Astrocyte (in vitro differentiated cells and primary cell): ENCODE data around the gene CACNA1D. TPM values are rescaled to one million over a fixed set of nuclear protein-coding genes. Genes with fewer than 3 reads are reported as not detected.
A peak's percentile ranks its signal among the peaks of the same experiment; 100 is the strongest.

Experiments
- DNase-seq: peaks from one replicate; pipeline ENCODE4 v3.0.0-alpha.2; 2010; ENCODE audit warnings: low read depth
- FAIRE-seq: peaks from 2 replicates; lab custom pipeline; 2011; peaks lifted over from hg19 to GRCh38; lab: Jason Lieb, UNC
- H2AFZ ChIP-seq: 2 replicates; pipeline ENCODE4 v1.6.0; 2012; ENCODE audit warnings: low read depth, low read length, inconsistent platforms
- H3K27ac ChIP-seq: 2 replicates; pipeline ENCODE4 v1.5.1; 2011; ENCODE audit warnings: low read depth, low read length, inconsistent platforms
- H3K27me3 ChIP-seq: 2 replicates; pipeline ENCODE4 v1.6.0; 2011; ENCODE audit warnings: low read length, inconsistent platforms; ENCODE audit not compliant: insufficient read depth
- H3K36me3 ChIP-seq: 2 replicates; pipeline ENCODE4 v1.5.1; 2011; ENCODE audit warnings: low read length, inconsistent platforms; ENCODE audit not compliant: insufficient read depth
- H3K4me1 ChIP-seq: 2 replicates; pipeline ENCODE4 v1.5.1; 2011; ENCODE audit warnings: low read length, inconsistent platforms; ENCODE audit not compliant: insufficient read depth
- H3K4me2 ChIP-seq: 2 replicates; pipeline ENCODE4 v1.6.0; 2012; ENCODE audit warnings: low read length, inconsistent platforms
- H3K4me3 ChIP-seq: 2 replicates; pipeline ENCODE4 v1.5.1; 2011; ENCODE audit warnings: low read depth, mild to moderate bottlenecking, low read length, inconsistent platforms; ENCODE audit not compliant: insufficient read depth
- H3K79me2 ChIP-seq: 2 replicates; pipeline ENCODE4 v1.6.0; 2012; ENCODE audit warnings: mild to moderate bottlenecking, low read length, inconsistent platforms; ENCODE audit not compliant: insufficient read depth
- H3K9ac ChIP-seq: 2 replicates; pipeline ENCODE4 v1.6.0; 2012; ENCODE audit warnings: mild to moderate bottlenecking, low read length, inconsistent platforms
- H3K9me3 ChIP-seq: 2 replicates; pipeline ENCODE4 v1.5.1; 2012; ENCODE audit warnings: low read depth, mild to moderate bottlenecking, low read length, inconsistent platforms; ENCODE audit not compliant: insufficient read depth
- H4K20me1 ChIP-seq: 2 replicates; pipeline ENCODE4 v1.6.0; 2012; ENCODE audit warnings: low read length, inconsistent platforms; ENCODE audit not compliant: insufficient read depth
- H3K27ac Mint-ChIP-seq: one replicate; pipeline ENCODE4 v1.8.0; 2021; ENCODE audit warnings: mild to moderate bottlenecking, mixed read lengths; ENCODE audit not compliant: unreplicated experiment
- H3K27me3 Mint-ChIP-seq: one replicate; pipeline ENCODE4 v1.8.0; 2021; ENCODE audit warnings: low read depth, mixed read lengths; ENCODE audit not compliant: unreplicated experiment
- H3K36me3 Mint-ChIP-seq: one replicate; pipeline ENCODE4 v1.8.0; 2021; ENCODE audit warnings: low read depth, mixed read lengths; ENCODE audit not compliant: unreplicated experiment
- H3K4me1 Mint-ChIP-seq: one replicate; pipeline ENCODE4 v1.8.0; 2021; ENCODE audit warnings: low read depth, mixed read lengths; ENCODE audit not compliant: unreplicated experiment
- H3K4me3 Mint-ChIP-seq: one replicate; pipeline ENCODE4 v1.8.0; 2021; ENCODE audit warnings: mild to moderate bottlenecking, moderate library complexity, mixed read lengths; ENCODE audit not compliant: unreplicated experiment
- H3K9me3 Mint-ChIP-seq: one replicate; pipeline ENCODE4 v1.8.0; 2021; ENCODE audit warnings: mild to moderate bottlenecking, mixed read lengths; ENCODE audit not compliant: unreplicated experiment
- EZH2 ChIP-seq: IDR thresholded peaks from 2 replicates; pipeline ENCODE4 v1.6.1; 2012; ENCODE audit warnings: mild to moderate bottlenecking, low read length, inconsistent platforms; ENCODE audit not compliant: insufficient read depth
- total RNA-seq: library from RNA; stranded (reverse); gene quantifications from 2 replicates; pipeline ENCODE4 v1.2.1, GENCODE V29; 2021
- TF ChIP-seq, protein P1 (sequence below): IDR thresholded peaks from 2 replicates; pipeline ENCODE4 v1.5.1; 2011; ENCODE audit warnings: low read depth, mild to moderate bottlenecking, inconsistent platforms, low read length, moderate library complexity; ENCODE audit not compliant: insufficient read depth

Gene CACNA1D
- total RNA-seq, 1 donor from 2014 or later, result 0.41 TPM

DNA sequence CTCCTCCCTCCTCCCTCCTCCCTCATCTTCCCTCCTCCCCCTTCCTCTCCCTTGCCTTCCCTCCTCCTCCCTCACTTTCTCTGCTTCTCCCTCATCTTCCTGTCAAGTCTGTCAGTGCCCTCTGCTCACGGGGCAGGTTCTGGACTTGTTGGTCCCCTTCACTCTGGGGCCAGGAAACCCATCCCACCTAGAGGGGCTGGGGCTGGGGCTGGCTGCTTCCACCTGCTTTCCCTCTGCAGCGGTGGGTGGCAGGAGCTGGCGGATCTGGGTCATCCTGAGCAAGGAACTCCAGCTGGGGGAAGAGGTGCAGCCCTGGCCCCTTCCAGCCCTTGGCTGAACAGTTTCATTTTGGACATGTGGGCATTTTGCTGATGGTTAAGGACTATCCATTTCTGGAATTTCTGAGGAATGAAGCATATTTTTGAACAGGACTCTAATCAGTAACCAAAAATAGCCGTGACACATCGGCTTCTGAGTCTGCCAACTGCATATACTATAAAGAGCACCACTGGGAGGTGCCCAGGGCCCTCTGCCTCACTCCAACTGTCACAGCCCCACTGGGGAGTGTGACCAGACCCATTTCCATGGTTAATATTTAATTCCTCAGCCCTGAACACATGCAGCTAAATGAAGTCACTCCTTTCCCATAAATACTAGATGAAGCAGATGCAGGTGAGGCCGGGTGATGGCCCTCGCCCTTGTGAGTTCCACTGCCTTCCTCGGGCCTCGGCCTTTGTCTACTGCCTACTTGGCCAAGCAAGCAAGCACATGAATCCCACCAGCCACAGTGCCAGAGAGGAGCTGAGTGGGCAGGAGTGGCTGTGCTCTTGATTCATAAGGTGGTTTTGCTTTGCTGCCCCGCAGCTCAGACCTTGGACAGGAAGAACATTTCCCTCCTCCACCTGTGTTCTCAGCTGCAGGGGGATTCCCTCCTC lies 312.0 kb downstream of the CACNA1D start:
- H3K9ac ChIP-seq, result peak overlapping the region; percentile 16
- no peaks in the 10 kb centered on the region for H3K36me3 ChIP-seq
- peak overlapping the region; percentile 50 for H3K27ac ChIP-seq
- peaks cover 22% of the 10 kb centered on the region for H3K4me1 ChIP-seq
- DNase-seq (peak; percentile 83), FAIRE-seq (peak; percentile 73)
- no peaks in the 10 kb centered on the region for H4K20me1 ChIP-seq
- peaks cover 25% of the 10 kb centered on the region for H3K4me1 Mint-ChIP-seq
- H3K4me3 ChIP-seq, result no peak overlapping the region
- no peaks in the 10 kb centered on the region for H3K9me3 Mint-ChIP-seq
- no peaks in the 10 kb centered on the region for H3K79me2 ChIP-seq
- H3K27me3 Mint-ChIP-seq, result peaks cover 11% of the 10 kb centered on the region
- TF ChIP-seq, protein P1, sequence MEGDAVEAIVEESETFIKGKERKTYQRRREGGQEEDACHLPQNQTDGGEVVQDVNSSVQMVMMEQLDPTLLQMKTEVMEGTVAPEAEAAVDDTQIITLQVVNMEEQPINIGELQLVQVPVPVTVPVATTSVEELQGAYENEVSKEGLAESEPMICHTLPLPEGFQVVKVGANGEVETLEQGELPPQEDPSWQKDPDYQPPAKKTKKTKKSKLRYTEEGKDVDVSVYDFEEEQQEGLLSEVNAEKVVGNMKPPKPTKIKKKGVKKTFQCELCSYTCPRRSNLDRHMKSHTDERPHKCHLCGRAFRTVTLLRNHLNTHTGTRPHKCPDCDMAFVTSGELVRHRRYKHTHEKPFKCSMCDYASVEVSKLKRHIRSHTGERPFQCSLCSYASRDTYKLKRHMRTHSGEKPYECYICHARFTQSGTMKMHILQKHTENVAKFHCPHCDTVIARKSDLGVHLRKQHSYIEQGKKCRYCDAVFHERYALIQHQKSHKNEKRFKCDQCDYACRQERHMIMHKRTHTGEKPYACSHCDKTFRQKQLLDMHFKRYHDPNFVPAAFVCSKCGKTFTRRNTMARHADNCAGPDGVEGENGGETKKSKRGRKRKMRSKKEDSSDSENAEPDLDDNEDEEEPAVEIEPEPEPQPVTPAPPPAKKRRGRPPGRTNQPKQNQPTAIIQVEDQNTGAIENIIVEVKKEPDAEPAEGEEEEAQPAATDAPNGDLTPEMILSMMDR, result no peak
- no peak for TF ChIP-seq EZH2
- H3K9me3 ChIP-seq, result no peaks in the 10 kb centered on the region
- peak overlapping the region; percentile 69 for H3K4me2 ChIP-seq
- no peak overlapping the region for H2AFZ ChIP-seq
- H3K27ac Mint-ChIP-seq, result peak overlapping the region; percentile 79
- no peaks in the 10 kb centered on the region for H3K36me3 Mint-ChIP-seq
- H3K4me3 Mint-ChIP-seq, result no peak overlapping the region
- no peaks in the 10 kb centered on the region for H3K27me3 ChIP-seq

DNA sequence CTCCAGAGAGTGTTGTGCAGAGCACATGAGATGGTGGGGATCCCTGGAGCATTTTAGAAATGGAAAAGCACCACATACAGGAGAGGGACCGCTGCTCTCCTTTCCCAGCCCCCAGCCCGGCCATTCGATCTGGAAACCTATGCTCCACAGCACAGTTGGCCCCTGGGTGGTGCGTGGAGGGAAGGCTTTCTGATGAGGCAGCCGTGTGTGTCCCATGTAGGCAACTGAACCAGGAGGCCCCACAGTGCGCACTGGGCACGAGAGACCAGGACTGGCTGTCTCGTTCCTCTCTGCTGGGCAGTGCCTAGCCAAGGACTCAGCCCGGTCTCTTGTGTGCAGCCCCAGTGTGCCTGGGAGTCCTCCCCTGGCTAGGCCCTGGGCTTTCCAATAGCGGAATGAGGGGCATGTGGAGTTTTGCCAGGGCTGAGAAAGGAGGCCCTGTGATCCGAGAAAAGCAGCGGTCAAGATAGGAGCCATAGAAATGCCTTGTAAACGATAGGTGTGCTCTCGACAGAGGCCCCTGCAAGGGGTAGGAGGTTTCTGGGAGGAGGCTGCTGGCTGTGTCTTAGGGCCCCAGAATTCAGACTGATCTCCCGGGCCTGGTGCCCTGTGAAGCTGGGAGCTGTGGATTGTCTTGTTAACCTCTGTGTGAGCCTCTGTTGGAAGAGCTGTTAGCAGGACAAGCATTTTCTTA lies 312.9 kb downstream of the CACNA1D start:
- TF ChIP-seq EZH2, result no peak
- TF ChIP-seq, protein P1, result no peak
- no peak for DNase-seq
- Histone ChIP-seq H3K27me3 (no peaks in the 10 kb centered on the region), H3K4me1 (peaks cover 22% of the 10 kb centered on the region), H3K27ac (no peak overlapping the region), H3K9me3 (no peaks in the 10 kb centered on the region), H4K20me1 (no peaks in the 10 kb centered on the region), H2AFZ (no peak overlapping the region), H3K4me3 (no peak overlapping the region), H3K4me2 (no peak overlapping the region), H3K36me3 (no peaks in the 10 kb centered on the region), H3K9ac (no peak overlapping the region), H3K79me2 (no peaks in the 10 kb centered on the region)
- FAIRE-seq, result no peak
- Mint-ChIP-seq H3K9me3 (no peaks in the 10 kb centered on the region), H3K27ac (no peak overlapping the region), H3K27me3 (peaks cover 11% of the 10 kb centered on the region), H3K4me1 (peaks cover 25% of the 10 kb centered on the region), H3K36me3 (no peaks in the 10 kb centered on the region), H3K4me3 (no peak overlapping the region)
